HL-60 (cell line): ENCODE results near the gene LRRC8B.

ENCODE experiments used
- DNase-seq, 2 experiments: peaks; one replicate each; pipeline ENCODE4 v3.0.0-alpha.2; 2010 to 2020; ENCODE audit warnings: low read depth in 1 of 2, low spot score in 1 of 2
- H3K27ac ChIP-seq: fragments of 250-450 bp; sonication (Bioruptor Pico); replicated peaks from 2 replicates; pipeline ENCODE4 v1.5.1; 2020; ENCODE audit warnings: mild to moderate bottlenecking, moderate library complexity
- H3K27me3 ChIP-seq: fragments of 250-450 bp; sonication (Bioruptor Pico); 2 replicates; pipeline ENCODE4 v1.5.1; 2021; ENCODE audit warnings: mild to moderate bottlenecking, moderate library complexity; ENCODE audit not compliant: insufficient read depth, poor library complexity, severe bottlenecking
- H3K4me3 ChIP-seq: replicated peaks from 2 replicates; pipeline ENCODE4 v1.5.1; 2011; ENCODE audit warnings: mild to moderate bottlenecking, control low read depth, low read length; ENCODE audit not compliant: insufficient read depth
- CTCF ChIP-seq: IDR thresholded peaks from one replicate; pipeline ENCODE4 v1.5.1; 2011; ENCODE audit warnings: low read length, control low read depth, inconsistent platforms; ENCODE audit not compliant: insufficient read depth
- GABPA ChIP-seq: IDR thresholded peaks from 2 replicates; pipeline ENCODE4 v1.6.1; 2012; ENCODE audit warnings: low read depth
- POLR2AphosphoS5 ChIP-seq: IDR thresholded peaks from 2 replicates; pipeline ENCODE4 v1.6.1; 2012; ENCODE audit warnings: low read depth
- REST ChIP-seq: IDR thresholded peaks from 2 replicates; pipeline ENCODE4 v1.6.1; 2012; ENCODE audit warnings: low read depth; ENCODE audit not compliant: insufficient replicate concordance
- SPI1 ChIP-seq: IDR thresholded peaks from 2 replicates; pipeline ENCODE4 v1.6.1; 2012; ENCODE audit warnings: low read depth, mild to moderate bottlenecking, borderline replicate concordance

Gene LRRC8B

DNA sequence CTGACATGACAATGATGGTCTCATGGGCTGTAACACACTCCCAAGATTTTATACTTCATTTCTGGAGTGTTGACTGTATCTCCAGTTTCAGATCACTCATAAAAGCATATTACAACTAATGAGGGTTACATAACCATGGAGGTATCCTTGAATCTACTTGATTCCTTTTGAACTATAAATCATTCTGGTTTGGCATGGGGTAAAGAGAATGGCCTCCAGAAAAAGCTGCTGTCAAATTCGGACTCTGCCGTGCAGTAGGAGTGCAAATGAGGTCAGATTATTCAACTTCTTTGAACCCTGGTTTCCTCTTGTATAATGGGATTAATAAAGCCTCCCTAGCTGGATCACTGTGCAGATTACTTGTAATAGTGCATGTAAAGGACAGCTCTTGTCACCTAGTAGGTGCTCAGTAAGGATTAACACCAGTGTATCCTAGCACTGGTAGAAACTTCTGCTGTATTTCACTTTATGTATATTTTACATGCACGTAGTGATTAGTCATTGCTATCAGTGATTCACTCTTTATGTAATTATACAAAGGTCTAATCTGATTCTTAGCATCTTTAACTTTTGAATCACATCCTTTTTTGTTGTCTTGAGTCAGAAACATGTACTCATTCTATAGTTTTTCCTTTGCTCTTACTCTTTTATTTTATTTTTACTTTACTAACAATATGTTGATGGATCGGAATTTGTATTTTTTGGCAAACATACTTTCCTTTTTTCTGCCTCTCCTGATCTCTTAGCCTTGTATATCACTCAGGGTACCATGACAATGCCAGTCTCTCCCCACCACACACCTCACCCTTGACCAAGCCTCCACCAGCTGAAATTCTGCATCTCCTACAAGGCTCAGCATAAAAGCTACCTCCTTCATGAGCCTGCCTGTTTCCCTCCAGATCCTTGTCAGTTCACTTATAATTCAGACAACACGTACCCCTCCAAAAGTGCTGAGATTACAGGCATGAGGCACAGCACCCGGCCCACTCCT, 111.5 kb downstream of the LRRC8B start:
- H3K27me3 ChIP-seq: no peaks in the 10 kb centered on the region
- TF ChIP-seq SPI1: no peak
- DNase-seq: no peak
- no peak overlapping the region for H3K27ac ChIP-seq
- H3K4me3 ChIP-seq: peak overlapping the region; percentile 90

DNA sequence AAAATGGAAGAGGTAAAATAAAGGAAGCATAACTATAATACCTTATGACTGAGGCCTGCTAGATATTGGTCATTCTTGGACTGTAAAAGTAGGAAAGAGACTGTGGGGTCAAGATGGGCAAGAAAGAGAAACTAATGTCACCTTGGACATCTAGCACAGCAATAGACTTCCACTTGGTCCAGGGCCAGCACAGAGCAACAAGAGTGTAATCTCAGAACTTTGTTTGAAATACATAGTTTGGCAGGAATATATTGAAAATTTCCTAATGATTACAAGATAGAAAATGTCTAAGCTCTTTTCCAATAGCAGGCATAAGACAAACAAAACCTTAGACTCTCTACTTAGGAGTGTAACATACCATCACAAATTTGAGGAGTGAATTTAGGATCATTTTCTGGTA, 112.9 kb downstream of the LRRC8B start:
- no peak overlapping the region for H3K27ac ChIP-seq

GRCh38 chr1:89640440-89640839, 115.8 kb downstream of the LRRC8B start:
- Histone ChIP-seq H3K4me3 (no peak overlapping the region), H3K27ac (no peak overlapping the region), H3K27me3 (no peaks in the 10 kb centered on the region)
- TF ChIP-seq GABPA (no peak), CTCF (no peak), SPI1 (no peak), POLR2AphosphoS5 (no peak), REST (no peak)
- DNase-seq: no peak

More for the DNA sequence above, 112.9 kb downstream of the LRRC8B start:
- Histone ChIP-seq H3K4me3 (no peak overlapping the region), H3K27me3 (no peaks in the 10 kb centered on the region)
- no peak for TF ChIP-seq CTCF
- no peak for TF ChIP-seq SPI1
- TF ChIP-seq POLR2AphosphoS5: no peak
- TF ChIP-seq REST: no peak
- no peak for TF ChIP-seq GABPA
- DNase-seq: no peak

GRCh38 chr1:89641781-89642180, 117.2 kb downstream of the LRRC8B start:
- Histone ChIP-seq H3K27ac (no peak overlapping the region), H3K4me3 (no peak overlapping the region), H3K27me3 (no peaks in the 10 kb centered on the region)
- no peak for TF ChIP-seq CTCF
- TF ChIP-seq REST: no peak
- TF ChIP-seq GABPA: no peak
- no peak for TF ChIP-seq SPI1
- TF ChIP-seq POLR2AphosphoS5: no peak
- no peak for DNase-seq
